ENCODE data around the gene KLHDC4.

The KLHDC4 gene

GRCh38 chr16:87690911-87691685 is 74.7 kb downstream of the KLHDC4 start:
- TF ChIP-seq SUZ12 (IDR thresholded peaks at IDR 0.05; ENCODE audit: extremely low read depth, insufficient read depth, insufficient read length), result no peak
- no peak for TF ChIP-seq ZNF274 (IDR thresholded peaks at IDR 0.05; ENCODE audit: low read depth, low read length)
- Histone ChIP-seq H3K9ac (ENCODE audit: insufficient read length, low read depth) (peak overlapping the region; percentile 26), H3K9me3 (ENCODE audit: insufficient read depth, low read length) (no peaks in the 10 kb centered on the region), H3K36me3 (ENCODE audit: insufficient read depth, insufficient read length, low read length) (peaks cover 28% of the 10 kb centered on the region), H3K4me3 (ENCODE audit: insufficient read length, low read depth) (no peak overlapping the region), H3K4me1 (ENCODE audit: insufficient read depth, insufficient read length) (peaks cover 12% of the 10 kb centered on the region), H3K27me3 (ENCODE audit: insufficient read depth, insufficient read length) (no peaks in the 10 kb centered on the region)
- DNase-seq (ENCODE audit: low read depth, low spot score), result no peak

DNA sequence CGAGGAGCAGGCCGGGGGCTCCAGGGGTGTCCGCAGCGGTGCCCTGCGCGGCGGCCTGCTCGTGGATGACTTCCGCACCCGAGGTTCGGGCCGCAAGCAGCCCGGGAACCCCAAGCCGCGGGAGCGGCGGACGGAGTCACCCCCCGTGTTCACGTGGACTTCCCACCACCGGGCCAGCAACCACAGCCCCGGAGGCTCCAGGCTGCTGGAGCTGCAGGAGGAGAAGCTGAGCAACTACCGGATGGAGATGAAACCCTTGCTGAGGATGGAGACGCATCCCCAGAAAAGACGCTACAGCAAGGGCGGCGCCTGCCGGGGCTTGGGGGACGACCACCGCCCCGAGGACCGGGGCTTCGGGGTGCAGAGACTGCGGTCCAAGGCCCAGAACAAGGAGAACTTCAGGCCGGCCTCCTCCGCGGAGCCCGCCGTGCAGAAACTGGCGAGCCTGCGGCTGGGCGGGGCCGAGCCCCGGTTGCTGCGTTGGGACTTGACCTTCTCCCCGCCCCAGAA is 75.8 kb downstream of the KLHDC4 start:
- Histone ChIP-seq H3K36me3 (ENCODE audit: insufficient read depth, insufficient read length, low read length) (peaks cover 22% of the 10 kb centered on the region), H3K4me3 (ENCODE audit: insufficient read length, low read depth) (no peak overlapping the region), H3K27me3 (ENCODE audit: insufficient read depth, insufficient read length) (no peaks in the 10 kb centered on the region), H3K4me1 (ENCODE audit: insufficient read depth, insufficient read length) (peaks cover 12% of the 10 kb centered on the region), H3K9me3 (ENCODE audit: insufficient read depth, low read length) (no peaks in the 10 kb centered on the region), H3K9ac (ENCODE audit: insufficient read length, low read depth) (no peak overlapping the region)
- TF ChIP-seq SUZ12 (IDR thresholded peaks at IDR 0.05; ENCODE audit: extremely low read depth, insufficient read depth, insufficient read length) (no peak), YY1 (IDR thresholded peaks at IDR 0.05; ENCODE audit: insufficient read depth, insufficient read length) (no peak), ZNF274 (IDR thresholded peaks at IDR 0.05; ENCODE audit: low read depth, low read length) (no peak)
- DNase-seq (ENCODE audit: low read depth, low spot score), result no peak

DNA sequence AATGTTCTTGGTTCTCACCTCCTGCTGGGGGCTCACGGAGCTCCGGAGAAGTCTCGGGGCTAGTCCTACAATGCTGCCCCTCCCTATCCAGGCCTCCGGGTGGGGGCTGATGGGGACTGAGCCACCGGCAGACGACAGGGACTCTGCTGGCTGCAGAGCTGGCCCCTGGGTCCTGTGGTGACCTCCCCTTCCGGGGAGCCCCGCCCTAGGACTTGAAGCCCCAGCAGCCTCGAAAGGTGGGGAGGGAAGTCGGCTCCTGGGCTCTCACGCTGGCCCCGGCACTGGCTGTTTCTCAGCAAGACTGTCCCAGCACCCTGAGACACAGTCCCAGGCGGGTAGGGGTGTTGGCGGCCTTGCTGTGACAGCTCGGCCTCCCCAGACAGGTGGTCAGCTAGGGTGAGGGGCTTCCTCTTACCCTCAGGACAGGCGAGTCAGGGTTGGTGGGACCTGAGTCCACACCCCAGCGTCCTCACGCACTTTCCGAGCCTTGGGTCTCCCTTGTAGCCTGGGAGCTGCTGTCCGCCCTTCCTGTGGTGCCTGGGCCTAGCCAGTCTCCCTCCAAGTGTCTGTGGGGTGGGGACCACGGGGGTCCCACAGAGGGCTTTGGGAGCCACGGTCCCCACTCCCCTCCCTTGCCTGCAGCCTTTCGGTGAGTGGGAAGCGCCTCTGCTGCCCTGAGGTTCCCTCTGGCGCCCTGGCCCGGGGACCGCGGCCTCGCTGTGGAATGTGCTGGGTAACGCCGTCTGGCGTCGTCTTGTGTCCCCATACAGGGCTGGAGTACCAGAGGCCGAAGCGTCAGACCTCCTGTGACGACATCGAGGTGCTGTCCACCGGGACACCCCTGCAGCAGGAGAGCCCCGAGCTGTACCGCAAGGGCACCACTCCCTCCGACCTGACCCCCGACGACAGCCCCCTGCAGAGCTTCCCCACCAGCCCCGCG is 76.6 kb downstream of the KLHDC4 start:
- Histone ChIP-seq H3K4me1 (ENCODE audit: insufficient read depth, insufficient read length) (peaks cover 9% of the 10 kb centered on the region), H3K4me3 (ENCODE audit: insufficient read length, low read depth) (no peak overlapping the region), H3K9ac (ENCODE audit: insufficient read length, low read depth) (peak overlapping the region; percentile 2), H3K9me3 (ENCODE audit: insufficient read depth, low read length) (no peaks in the 10 kb centered on the region), H3K27me3 (ENCODE audit: insufficient read depth, insufficient read length) (no peaks in the 10 kb centered on the region), H3K36me3 (ENCODE audit: insufficient read depth, insufficient read length, low read length) (peaks cover 13% of the 10 kb centered on the region)
- TF ChIP-seq SUZ12 (IDR thresholded peaks at IDR 0.05; ENCODE audit: extremely low read depth, insufficient read depth, insufficient read length), result no peak
- no peak for TF ChIP-seq YY1 (IDR thresholded peaks at IDR 0.05; ENCODE audit: insufficient read depth, insufficient read length)
- no peak for TF ChIP-seq ZNF274 (IDR thresholded peaks at IDR 0.05; ENCODE audit: low read depth, low read length)
- DNase-seq (ENCODE audit: low read depth, low spot score), result no peak

DNA sequence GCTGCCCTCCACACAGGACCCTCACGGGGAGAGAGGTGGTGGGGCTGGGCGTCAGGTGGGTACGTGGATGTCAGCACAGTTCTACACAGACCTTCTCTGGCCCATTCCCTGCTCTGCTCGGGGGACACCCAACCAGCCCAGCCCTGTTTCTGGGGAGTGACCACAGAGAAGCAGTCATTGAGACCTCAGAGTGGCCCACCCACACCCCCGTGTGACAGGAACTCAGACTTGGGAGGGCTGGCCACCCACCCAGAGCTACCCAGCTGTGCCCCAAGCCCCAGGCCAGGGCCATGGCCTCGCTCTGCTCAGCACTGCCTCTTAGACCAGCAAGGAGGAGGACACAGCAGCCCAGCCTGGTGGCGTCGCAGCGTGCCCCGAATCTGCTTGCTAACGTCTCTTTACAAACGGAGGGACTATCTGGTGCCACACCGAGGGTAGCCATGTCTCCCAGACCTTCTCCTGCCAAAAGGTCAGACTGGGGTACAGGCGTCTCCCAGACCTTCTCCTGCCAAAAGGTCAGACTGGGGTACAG is 77.7 kb downstream of the KLHDC4 start:
- Histone ChIP-seq H3K27me3 (ENCODE audit: insufficient read depth, insufficient read length) (no peaks in the 10 kb centered on the region), H3K4me1 (ENCODE audit: insufficient read depth, insufficient read length) (peaks cover 9% of the 10 kb centered on the region), H3K36me3 (ENCODE audit: insufficient read depth, insufficient read length, low read length) (peaks cover 8% of the 10 kb centered on the region), H3K9me3 (ENCODE audit: insufficient read depth, low read length) (no peaks in the 10 kb centered on the region), H3K4me3 (ENCODE audit: insufficient read length, low read depth) (no peak overlapping the region), H3K9ac (ENCODE audit: insufficient read length, low read depth) (no peak overlapping the region)
- TF ChIP-seq ZNF274 (IDR thresholded peaks at IDR 0.05; ENCODE audit: low read depth, low read length), result no peak
- TF ChIP-seq SUZ12 (IDR thresholded peaks at IDR 0.05; ENCODE audit: extremely low read depth, insufficient read depth, insufficient read length), result no peak
- TF ChIP-seq YY1 (IDR thresholded peaks at IDR 0.05; ENCODE audit: insufficient read depth, insufficient read length), result no peak
- DNase-seq (ENCODE audit: low read depth, low spot score), result no peak

- no peak for DNase-seq (ENCODE audit: low read depth, low spot score)
- H3K4me3 ChIP-seq (ENCODE audit: insufficient read length, low read depth), result no peak overlapping the region
- no peaks in the 10 kb centered on the region for H3K9me3 ChIP-seq (ENCODE audit: insufficient read depth, low read length)
- peaks cover 9% of the 10 kb centered on the region for H3K4me1 ChIP-seq (ENCODE audit: insufficient read depth, insufficient read length)
- no peak overlapping the region for H3K9ac ChIP-seq (ENCODE audit: insufficient read length, low read depth)
- TF ChIP-seq SUZ12 (IDR thresholded peaks at IDR 0.05; ENCODE audit: extremely low read depth, insufficient read depth, insufficient read length), result no peak
- TF ChIP-seq ZNF274 (IDR thresholded peaks at IDR 0.05; ENCODE audit: low read depth, low read length), result no peak
- no peak for TF ChIP-seq YY1 (IDR thresholded peaks at IDR 0.05; ENCODE audit: insufficient read depth, insufficient read length)
- peaks cover 8% of the 10 kb centered on the region for H3K36me3 ChIP-seq (ENCODE audit: insufficient read depth, insufficient read length, low read length)
- no peaks in the 10 kb centered on the region for H3K27me3 ChIP-seq (ENCODE audit: insufficient read depth, insufficient read length)
Observed at GRCh38 chr16:87687126-87687910, 78.5 kb downstream of the KLHDC4 start.

- Histone ChIP-seq H3K4me1 (ENCODE audit: insufficient read depth, insufficient read length) (peaks cover 9% of the 10 kb centered on the region), H3K9me3 (ENCODE audit: insufficient read depth, low read length) (no peaks in the 10 kb centered on the region), H3K4me3 (ENCODE audit: insufficient read length, low read depth) (no peak overlapping the region), H3K27me3 (ENCODE audit: insufficient read depth, insufficient read length) (no peaks in the 10 kb centered on the region), H3K9ac (ENCODE audit: insufficient read length, low read depth) (no peak overlapping the region), H3K36me3 (ENCODE audit: insufficient read depth, insufficient read length, low read length) (peaks cover 8% of the 10 kb centered on the region)
- DNase-seq (ENCODE audit: low read depth, low spot score), result no peak
- TF ChIP-seq SUZ12 (IDR thresholded peaks at IDR 0.05; ENCODE audit: extremely low read depth, insufficient read depth, insufficient read length), result no peak
- TF ChIP-seq YY1 (IDR thresholded peaks at IDR 0.05; ENCODE audit: insufficient read depth, insufficient read length), result no peak
- TF ChIP-seq ZNF274 (IDR thresholded peaks at IDR 0.05; ENCODE audit: low read depth, low read length), result no peak
Observed at GRCh38 chr16:87686697-87687096, 79.1 kb downstream of the KLHDC4 start.

Measured in NT2/D1 (cell line).